Activated naive CD4-positive, alpha-beta T cell treated with anti-CD3 and anti-CD28 coated beads, Interleukin-2, amount 50 U/mL, for 24 hours (primary cell): ENCODE data around the gene TXNDC11.

Experiments
- H3K27ac Mint-ChIP-seq: one replicate; pipeline ENCODE4 v1.8.0; 2021; ENCODE audit warnings: mild to moderate bottlenecking, mixed read lengths
- H3K27me3 Mint-ChIP-seq: one replicate; pipeline ENCODE4 v1.8.0; 2021; ENCODE audit warnings: mixed read lengths
- H3K36me3 Mint-ChIP-seq: one replicate; pipeline ENCODE4 v1.8.0; 2021; ENCODE audit warnings: mixed read lengths
- H3K4me1 Mint-ChIP-seq: one replicate; pipeline ENCODE4 v1.8.0; 2021; ENCODE audit warnings: mixed read lengths
- H3K4me3 Mint-ChIP-seq: one replicate; pipeline ENCODE4 v1.8.0; 2021; ENCODE audit warnings: mild to moderate bottlenecking, mixed read lengths
- H3K9me3 Mint-ChIP-seq: one replicate; pipeline ENCODE4 v1.8.0; 2021; ENCODE audit warnings: mixed read lengths

TXNDC11 gene

GRCh38 chr16:11759997-11760396 lies 17.3 kb upstream of the TXNDC11 start:
- H3K4me1 Mint-ChIP-seq, result no peaks in the 10 kb centered on the region
- H3K4me3 Mint-ChIP-seq, result no peak overlapping the region
- no peaks in the 10 kb centered on the region for H3K9me3 Mint-ChIP-seq
- H3K27ac Mint-ChIP-seq, result peak overlapping the region; percentile 38
- peaks cover 24% of the 10 kb centered on the region for H3K36me3 Mint-ChIP-seq
- no peaks in the 10 kb centered on the region for H3K27me3 Mint-ChIP-seq

- no peaks in the 10 kb centered on the region for H3K9me3 Mint-ChIP-seq
- H3K27me3 Mint-ChIP-seq, result no peaks in the 10 kb centered on the region
- no peaks in the 10 kb centered on the region for H3K4me1 Mint-ChIP-seq
- peak overlapping the region; percentile 43 for H3K27ac Mint-ChIP-seq
- peaks cover 25% of the 10 kb centered on the region for H3K36me3 Mint-ChIP-seq
- no peak overlapping the region for H3K4me3 Mint-ChIP-seq
These were observed 16.6 kb upstream of the TXNDC11 start for GRCh38 chr16:11759163-11759834.

GRCh38 chr16:11757671-11758545 lies 15.3 kb upstream of the TXNDC11 start:
- H3K27me3 Mint-ChIP-seq, result no peaks in the 10 kb centered on the region
- no peaks in the 10 kb centered on the region for H3K4me1 Mint-ChIP-seq
- H3K36me3 Mint-ChIP-seq, result peaks cover 25% of the 10 kb centered on the region
- H3K27ac Mint-ChIP-seq, result no peak overlapping the region
- H3K9me3 Mint-ChIP-seq, result no peaks in the 10 kb centered on the region
- no peak overlapping the region for H3K4me3 Mint-ChIP-seq

- no peak overlapping the region for H3K4me3 Mint-ChIP-seq
- no peaks in the 10 kb centered on the region for H3K4me1 Mint-ChIP-seq
These were observed 13.6 kb upstream of the TXNDC11 start for GRCh38 chr16:11756248-11756647.

GRCh38 chr16:11755022-11755760 lies 12.5 kb upstream of the TXNDC11 start:
- Mint-ChIP-seq H3K27me3 (no peaks in the 10 kb centered on the region), H3K27ac (no peak overlapping the region), H3K9me3 (no peaks in the 10 kb centered on the region), H3K4me3 (no peak overlapping the region), H3K36me3 (peaks cover 13% of the 10 kb centered on the region), H3K4me1 (no peaks in the 10 kb centered on the region)

More at GRCh38 chr16:11756248-11756647, 13.6 kb upstream of the TXNDC11 start:
- Mint-ChIP-seq H3K27ac (peak overlapping the region; percentile 47), H3K36me3 (peaks cover 16% of the 10 kb centered on the region), H3K9me3 (no peaks in the 10 kb centered on the region), H3K27me3 (no peaks in the 10 kb centered on the region)

GRCh38 chr16:11752856-11753255 lies 10.2 kb upstream of the TXNDC11 start:
- Mint-ChIP-seq H3K27me3 (no peaks in the 10 kb centered on the region), H3K27ac (peak overlapping the region; percentile 68), H3K36me3 (peaks cover 18% of the 10 kb centered on the region)

GRCh38 chr16:11750056-11750455 lies 7.4 kb upstream of the TXNDC11 start:
- H3K36me3 Mint-ChIP-seq, result peaks cover 14% of the 10 kb centered on the region
- peak overlapping the region; percentile 30 for H3K27ac Mint-ChIP-seq
- H3K9me3 Mint-ChIP-seq, result no peaks in the 10 kb centered on the region
- H3K4me1 Mint-ChIP-seq, result no peaks in the 10 kb centered on the region
- H3K27me3 Mint-ChIP-seq, result no peaks in the 10 kb centered on the region
- no peak overlapping the region for H3K4me3 Mint-ChIP-seq

More at GRCh38 chr16:11752856-11753255, 10.2 kb upstream of the TXNDC11 start:
- H3K4me1 Mint-ChIP-seq, result no peaks in the 10 kb centered on the region
- H3K4me3 Mint-ChIP-seq, result no peak overlapping the region
- H3K9me3 Mint-ChIP-seq, result no peaks in the 10 kb centered on the region

GRCh38 chr16:11748404-11749254 lies 6.0 kb upstream of the TXNDC11 start:
- H3K4me3 Mint-ChIP-seq, result no peak overlapping the region
- H3K27ac Mint-ChIP-seq, result peak overlapping the region; percentile 56

GRCh38 chr16:11747949-11748403 lies 5.3 kb upstream of the TXNDC11 start:
- H3K4me3 Mint-ChIP-seq, result no peak overlapping the region
- H3K9me3 Mint-ChIP-seq, result no peaks in the 10 kb centered on the region
- peaks cover 11% of the 10 kb centered on the region for H3K36me3 Mint-ChIP-seq
- H3K27me3 Mint-ChIP-seq, result no peaks in the 10 kb centered on the region
- no peak overlapping the region for H3K27ac Mint-ChIP-seq
- H3K4me1 Mint-ChIP-seq, result peaks cover 14% of the 10 kb centered on the region

More at GRCh38 chr16:11748404-11749254, 6.0 kb upstream of the TXNDC11 start:
- Mint-ChIP-seq H3K36me3 (peaks cover 11% of the 10 kb centered on the region), H3K4me1 (peaks cover 7% of the 10 kb centered on the region), H3K9me3 (no peaks in the 10 kb centered on the region), H3K27me3 (no peaks in the 10 kb centered on the region)

- H3K27ac Mint-ChIP-seq, result peak overlapping the region; percentile 73
- peaks cover 2% of the 10 kb centered on the region for H3K36me3 Mint-ChIP-seq
- H3K4me1 Mint-ChIP-seq, result peaks cover 44% of the 10 kb centered on the region
- peak overlapping the region; percentile 90 for H3K4me3 Mint-ChIP-seq
- no peaks in the 10 kb centered on the region for H3K9me3 Mint-ChIP-seq
- no peaks in the 10 kb centered on the region for H3K27me3 Mint-ChIP-seq
These were observed 1.4 kb upstream of the TXNDC11 start for GRCh38 chr16:11744075-11744470.

GRCh38 chr16:11743308-11744074 lies 834 bp upstream of the TXNDC11 start:
- H3K27ac Mint-ChIP-seq, result peak overlapping the region; percentile 91
- H3K27me3 Mint-ChIP-seq, result no peaks in the 10 kb centered on the region
- peaks cover 2% of the 10 kb centered on the region for H3K36me3 Mint-ChIP-seq
- H3K4me1 Mint-ChIP-seq, result peaks cover 49% of the 10 kb centered on the region
- H3K9me3 Mint-ChIP-seq, result no peaks in the 10 kb centered on the region
- peak overlapping the region; percentile 90 for H3K4me3 Mint-ChIP-seq

- H3K27ac Mint-ChIP-seq, result peak overlapping the region; percentile 77
- H3K27me3 Mint-ChIP-seq, result no peaks in the 10 kb centered on the region
- H3K36me3 Mint-ChIP-seq, result peaks cover 4% of the 10 kb centered on the region
- peaks cover 57% of the 10 kb centered on the region for H3K4me1 Mint-ChIP-seq
- peak overlapping the region; percentile 97 for H3K4me3 Mint-ChIP-seq
- H3K9me3 Mint-ChIP-seq, result no peaks in the 10 kb centered on the region
These were observed 543 bp downstream of the TXNDC11 start for GRCh38 chr16:11742093-11742535.

GRCh38 chr16:11740567-11740966 lies 2.1 kb downstream of the TXNDC11 start:
- Mint-ChIP-seq H3K4me1 (peaks cover 70% of the 10 kb centered on the region), H3K27ac (no peak overlapping the region), H3K9me3 (no peaks in the 10 kb centered on the region), H3K36me3 (peaks cover 4% of the 10 kb centered on the region), H3K4me3 (peak overlapping the region; percentile 97), H3K27me3 (no peaks in the 10 kb centered on the region)
